ENCODE results near the gene LAD1.
A peak's percentile ranks its signal among the peaks of the same experiment; 100 is the strongest.

LAD1 gene

GRCh38 chr1:201360486-201360885, 38.6 kb downstream of the LAD1 start:
- DNase-seq (ENCODE audit: low read depth, low spot score) = no peak
- TF ChIP-seq CTCF (IDR thresholded peaks at IDR 0.05; ENCODE audit: low read depth, low read length) = no peak
- in situ Hi-C loops (cut with HindIII; ENCODE audit: low sequenced_read_pairs) = no loop called here
- no peak overlapping the region for H3K4me3 ChIP-seq (ENCODE audit: low read depth, low read length)

GRCh38 chr1:201359873-201360210, 39.3 kb downstream of the LAD1 start:
- in situ Hi-C loops (cut with HindIII; ENCODE audit: low sequenced_read_pairs) = no loop called here
- no peak for DNase-seq (ENCODE audit: low read depth, low spot score)
- no peak for TF ChIP-seq CTCF (IDR thresholded peaks at IDR 0.05; ENCODE audit: low read depth, low read length)
- no peak overlapping the region for H3K4me3 ChIP-seq (ENCODE audit: low read depth, low read length)

GRCh38 chr1:201359031-201359872, 39.9 kb downstream of the LAD1 start:
- no peak for DNase-seq (ENCODE audit: low read depth, low spot score)
- no peak for TF ChIP-seq CTCF (IDR thresholded peaks at IDR 0.05; ENCODE audit: low read depth, low read length)
- in situ Hi-C loops (cut with HindIII; ENCODE audit: low sequenced_read_pairs) = no loop called here
- H3K4me3 ChIP-seq (ENCODE audit: low read depth, low read length) = no peak overlapping the region

- in situ Hi-C loops (cut with HindIII; ENCODE audit: low sequenced_read_pairs) = no loop called here
- peak; percentile 24 for DNase-seq (ENCODE audit: low read depth, low spot score)
- H3K4me3 ChIP-seq (ENCODE audit: low read depth, low read length) = no peak overlapping the region
- no peak for TF ChIP-seq CTCF (IDR thresholded peaks at IDR 0.05; ENCODE audit: low read depth, low read length)
These were observed 40.5 kb downstream of the LAD1 start for GRCh38 chr1:201358596-201358995.

- no peak for TF ChIP-seq CTCF (IDR thresholded peaks at IDR 0.05; ENCODE audit: low read depth, low read length)
- in situ Hi-C loops (cut with HindIII; ENCODE audit: low sequenced_read_pairs) = no loop called here
- DNase-seq (ENCODE audit: low read depth, low spot score) = no peak
- no peak overlapping the region for H3K4me3 ChIP-seq (ENCODE audit: low read depth, low read length)
These were observed 41.3 kb downstream of the LAD1 start for GRCh38 chr1:201357636-201358348.

GRCh38 chr1:201357211-201357610, 41.9 kb downstream of the LAD1 start:
- H3K4me3 ChIP-seq (ENCODE audit: low read depth, low read length) = no peak overlapping the region
- no peak for TF ChIP-seq CTCF (IDR thresholded peaks at IDR 0.05; ENCODE audit: low read depth, low read length)
- in situ Hi-C loops (cut with HindIII; ENCODE audit: low sequenced_read_pairs) = no loop called here
- no peak for DNase-seq (ENCODE audit: low read depth, low spot score)

Data from astrocyte of the spinal cord (primary cell).